MM.1S (cell line): ENCODE data around the gene SFSWAP.
A peak's percentile ranks its signal among the peaks of the same experiment; 100 is the strongest.

Experiments used
- DNase-seq: peaks from one replicate; pipeline ENCODE4 v3.0.0-alpha.2; 2015
- H2AFZ ChIP-seq: fragments of 300-600 bp; sonication (generic); 2 replicates; pipeline ENCODE4 v1.6.0; 2016; ENCODE audit warnings: antibody characterized with exemption, low read length
- H3F3A ChIP-seq: fragments of 300-600 bp; sonication (generic); 2 replicates; pipeline ENCODE4 v1.6.1; 2016; ENCODE audit warnings: mild to moderate bottlenecking, antibody characterized with exemption, low read length, moderate library complexity, mixed read lengths; ENCODE audit not compliant: insufficient read depth
- H3K27ac ChIP-seq: fragments of 300-600 bp; sonication (generic); 2 replicates; pipeline ENCODE4 v1.5.1; 2016; ENCODE audit warnings: mild to moderate bottlenecking, low read length
- H3K27me3 ChIP-seq: fragments of 300-600 bp; sonication (generic); replicated peaks from 2 replicates; pipeline ENCODE4 v1.6.0; 2016; ENCODE audit warnings: low read length; ENCODE audit not compliant: insufficient read depth
- H3K36me3 ChIP-seq: fragments of 300-600 bp; sonication (generic); replicated peaks from 2 replicates; pipeline ENCODE4 v1.6.1; 2016; ENCODE audit warnings: mild to moderate bottlenecking, low read length, mixed read lengths; ENCODE audit not compliant: insufficient read depth
- H3K4me1 ChIP-seq: fragments of 300-600 bp; sonication (generic); 2 replicates; pipeline ENCODE4 v1.6.1; 2016; ENCODE audit warnings: low read length, mixed read lengths
- H3K4me2 ChIP-seq: fragments of 300-600 bp; sonication (generic); 2 replicates; pipeline ENCODE4 v1.6.0; 2016; ENCODE audit warnings: low read depth, low read length
- H3K4me3 ChIP-seq: fragments of 300-600 bp; sonication (generic); 2 replicates; pipeline ENCODE4 v1.5.1; 2016; ENCODE audit warnings: low read length, mixed read lengths
- H3K79me2 ChIP-seq: fragments of 300-600 bp; sonication (generic); 2 replicates; pipeline ENCODE4 v1.6.1; 2016; ENCODE audit warnings: mixed run types, low read length, mixed read lengths
- H3K9ac ChIP-seq: fragments of 300-600 bp; sonication (generic); 2 replicates; pipeline ENCODE4 v1.6.1; 2016; ENCODE audit warnings: low read length, mixed read lengths
- H3K9me2 ChIP-seq: fragments of 300-600 bp; sonication (generic); replicated peaks from 2 replicates; pipeline ENCODE4 v1.6.1; 2016; ENCODE audit warnings: mild to moderate bottlenecking, low read length, mixed read lengths; ENCODE audit not compliant: insufficient read depth
- H3K9me3 ChIP-seq: fragments of 300-600 bp; sonication (generic); replicated peaks from 2 replicates; pipeline ENCODE4 v1.6.1; 2016; ENCODE audit warnings: mild to moderate bottlenecking, low read length, mixed read lengths; ENCODE audit not compliant: insufficient read depth
- H4K20me1 ChIP-seq: fragments of 300-600 bp; sonication (generic); 2 replicates; pipeline ENCODE4 v1.6.1; 2016; ENCODE audit warnings: mild to moderate bottlenecking, low read length, moderate library complexity, mixed read lengths; ENCODE audit not compliant: insufficient read depth
- EZH2 ChIP-seq: fragments of 300-600 bp; sonication (generic); optimal IDR thresholded peaks from 2 replicates; pipeline ENCODE3; 2017; ENCODE audit warnings: low read depth, mild to moderate bottlenecking, antibody characterized with exemption, low read length, mixed read lengths
- EZH2phosphoT487 ChIP-seq: fragments of 300-600 bp; sonication (generic); IDR thresholded peaks from 2 replicates; pipeline ENCODE4 v1.6.1; 2018; ENCODE audit warnings: antibody characterized with exemption, low read length
- TF ChIP-seq, protein P1 (sequence below): fragments of 300-600 bp; sonication (generic); IDR thresholded peaks from 2 replicates; pipeline ENCODE4 v1.5.1; 2016; ENCODE audit warnings: antibody characterized with exemption, low read length, mixed read lengths

The SFSWAP gene

DNA sequence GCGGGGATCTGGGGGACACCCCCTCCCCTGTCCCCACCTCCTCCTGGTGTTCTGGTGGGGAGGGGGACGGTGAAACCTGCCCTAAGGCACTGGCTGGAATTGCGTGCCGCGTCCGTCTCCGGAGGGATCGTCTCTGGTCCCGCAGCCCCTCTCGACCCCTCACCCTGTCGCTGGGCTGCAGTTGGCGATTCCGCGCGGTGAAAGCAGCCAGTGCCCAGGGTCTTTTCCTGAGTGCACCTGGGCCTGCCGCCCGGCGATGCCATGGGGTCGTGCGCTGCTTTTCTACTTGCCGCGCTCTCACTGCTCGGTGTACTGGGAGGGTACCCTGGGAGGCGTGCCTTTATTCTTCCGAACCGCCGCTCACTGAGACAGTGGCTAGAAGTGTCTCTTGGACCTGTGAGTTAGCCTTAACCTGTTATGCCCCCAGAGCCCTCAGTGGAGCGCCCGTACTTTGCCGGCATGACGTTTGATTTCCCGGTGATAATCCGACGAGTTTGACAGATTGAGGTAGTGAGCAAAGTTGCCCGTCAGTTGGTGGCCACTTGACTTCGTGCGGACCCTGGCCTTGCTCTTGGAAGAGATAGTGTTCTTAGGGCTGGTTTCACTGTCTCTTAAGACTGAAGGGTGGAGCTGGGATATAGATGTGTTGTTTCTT lies 788 bp downstream of the SFSWAP start:
- Histone ChIP-seq H3K9ac (peak overlapping the region; percentile 96), H3K4me2 (peak overlapping the region; percentile 74), H2AFZ (peak overlapping the region; percentile 87; the same call in 1 of the 2 replicates), H3K27ac (no peak overlapping the region), H3F3A (no peaks in the 10 kb centered on the region), H3K4me3 (peak overlapping the region; percentile 85), H3K27me3 (no peaks in the 10 kb centered on the region; the same call in 1 of the 2 replicates), H3K79me2 (peaks cover 28% of the 10 kb centered on the region), H4K20me1 (no peaks in the 10 kb centered on the region), H3K9me3 (no peaks in the 10 kb centered on the region), H3K4me1 (no peaks in the 10 kb centered on the region; the same call in 1 of the 2 replicates), H3K9me2 (no peaks in the 10 kb centered on the region), H3K36me3 (no peaks in the 10 kb centered on the region; the same call in 1 of the 2 replicates)
- DNase-seq = no peak
- TF ChIP-seq EZH2 (no peak), EZH2phosphoT487 (no peak)
- TF ChIP-seq, protein P1, sequence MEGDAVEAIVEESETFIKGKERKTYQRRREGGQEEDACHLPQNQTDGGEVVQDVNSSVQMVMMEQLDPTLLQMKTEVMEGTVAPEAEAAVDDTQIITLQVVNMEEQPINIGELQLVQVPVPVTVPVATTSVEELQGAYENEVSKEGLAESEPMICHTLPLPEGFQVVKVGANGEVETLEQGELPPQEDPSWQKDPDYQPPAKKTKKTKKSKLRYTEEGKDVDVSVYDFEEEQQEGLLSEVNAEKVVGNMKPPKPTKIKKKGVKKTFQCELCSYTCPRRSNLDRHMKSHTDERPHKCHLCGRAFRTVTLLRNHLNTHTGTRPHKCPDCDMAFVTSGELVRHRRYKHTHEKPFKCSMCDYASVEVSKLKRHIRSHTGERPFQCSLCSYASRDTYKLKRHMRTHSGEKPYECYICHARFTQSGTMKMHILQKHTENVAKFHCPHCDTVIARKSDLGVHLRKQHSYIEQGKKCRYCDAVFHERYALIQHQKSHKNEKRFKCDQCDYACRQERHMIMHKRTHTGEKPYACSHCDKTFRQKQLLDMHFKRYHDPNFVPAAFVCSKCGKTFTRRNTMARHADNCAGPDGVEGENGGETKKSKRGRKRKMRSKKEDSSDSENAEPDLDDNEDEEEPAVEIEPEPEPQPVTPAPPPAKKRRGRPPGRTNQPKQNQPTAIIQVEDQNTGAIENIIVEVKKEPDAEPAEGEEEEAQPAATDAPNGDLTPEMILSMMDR = no peak

DNA sequence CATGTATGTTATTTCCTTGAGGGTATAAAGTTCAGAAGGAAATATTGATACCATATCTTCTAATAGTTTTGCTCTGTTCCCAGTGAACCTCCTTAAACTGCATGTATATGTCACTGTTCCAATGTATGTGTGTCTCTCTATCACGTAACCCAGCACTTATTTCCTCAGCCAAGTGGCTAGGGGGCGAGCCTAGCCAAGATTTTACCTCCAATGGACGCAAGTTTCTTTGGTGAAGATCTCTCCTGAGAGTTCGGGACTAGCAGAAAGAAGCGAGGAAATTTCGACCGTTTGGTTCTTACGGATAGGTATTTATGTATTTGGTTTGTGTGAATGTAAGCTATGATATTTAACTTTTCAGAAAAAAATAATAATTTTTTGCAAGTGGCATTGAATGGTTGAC lies 2.5 kb downstream of the SFSWAP start:
- H4K20me1 ChIP-seq = no peaks in the 10 kb centered on the region
- no peak overlapping the region for H2AFZ ChIP-seq
- H3K9ac ChIP-seq = no peak overlapping the region
- H3K36me3 ChIP-seq = no peaks in the 10 kb centered on the region; the same call in 1 of the 2 replicates
- no peaks in the 10 kb centered on the region for H3K9me2 ChIP-seq
- no peaks in the 10 kb centered on the region; the same call in 1 of the 2 replicates for H3K4me1 ChIP-seq
- DNase-seq = no peak
- TF ChIP-seq EZH2phosphoT487 = no peak
- TF ChIP-seq EZH2 = no peak
- H3K4me2 ChIP-seq = no peak overlapping the region
- H3K27ac ChIP-seq = no peak overlapping the region
- no peaks in the 10 kb centered on the region for H3F3A ChIP-seq
- no peaks in the 10 kb centered on the region; the same call in 1 of the 2 replicates for H3K27me3 ChIP-seq
- H3K79me2 ChIP-seq = peaks cover 28% of the 10 kb centered on the region
- H3K9me3 ChIP-seq = no peaks in the 10 kb centered on the region
- no peak overlapping the region for H3K4me3 ChIP-seq

DNA sequence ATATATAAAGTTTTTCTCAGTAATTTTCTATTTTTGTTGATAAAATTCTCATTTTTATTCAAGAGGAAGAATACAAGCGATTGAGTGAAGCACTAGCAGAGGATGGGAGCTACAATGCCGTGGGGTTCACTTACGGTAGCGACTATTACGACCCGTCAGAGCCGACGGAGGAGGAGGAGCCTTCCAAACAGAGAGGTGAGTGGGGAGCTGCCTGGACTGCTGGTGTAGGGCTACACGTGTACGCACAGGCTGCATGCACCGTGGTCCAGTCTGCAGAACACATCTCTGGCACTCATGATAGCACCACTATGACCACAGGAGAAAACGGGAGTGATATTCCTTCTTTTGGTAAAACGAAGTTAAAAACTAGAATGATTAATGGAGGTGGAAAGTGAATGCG lies 3.9 kb downstream of the SFSWAP start:
- no peaks in the 10 kb centered on the region; the same call in 1 of the 2 replicates for H3K36me3 ChIP-seq

More for the DNA sequence above, 3.9 kb downstream of the SFSWAP start:
- Histone ChIP-seq H3K4me1 (no peaks in the 10 kb centered on the region; the same call in 1 of the 2 replicates), H4K20me1 (no peaks in the 10 kb centered on the region), H2AFZ (no peak overlapping the region), H3K27ac (no peak overlapping the region), H3K4me2 (no peak overlapping the region), H3K9me3 (no peaks in the 10 kb centered on the region), H3K9me2 (no peaks in the 10 kb centered on the region), H3K27me3 (no peaks in the 10 kb centered on the region), H3F3A (no peaks in the 10 kb centered on the region), H3K79me2 (peaks cover 28% of the 10 kb centered on the region), H3K4me3 (no peak overlapping the region), H3K9ac (no peak overlapping the region)
- no peak for DNase-seq
- TF ChIP-seq EZH2 (no peak), EZH2phosphoT487 (no peak)
- TF ChIP-seq, protein P1 = no peak
